HG02973 (cell line): ENCODE data around the gene C15orf39.
"Not testable (repeated sequence)": the region's sequence is repeated elsewhere in the genome, so short reads cannot be mapped to it uniquely, and the experiment has no call there.

Experiments
- ATAC-seq: cut with Tn5 transposase; IDR thresholded peaks from one replicate; pipeline ENCODE4 v1.9.1; 2021; ENCODE audit warnings: moderate library complexity; ENCODE audit not compliant: unreplicated experiment

Gene C15orf39

GRCh38 chr15:75209289-75209676 is 7.6 kb downstream of the C15orf39 start:
- ATAC-seq, result no peak

- no peak for ATAC-seq
Observed at GRCh38 chr15:75210811-75211230, 9.1 kb downstream of the C15orf39 start.

- ATAC-seq, result no peak
Observed at GRCh38 chr15:75211436-75212199, 9.9 kb downstream of the C15orf39 start.

GRCh38 chr15:75212200-75212858 is 10.6 kb downstream of the C15orf39 start:
- no peak for ATAC-seq

- ATAC-seq, result no peak
Observed at GRCh38 chr15:75213212-75213767, 11.6 kb downstream of the C15orf39 start.

- no peak for ATAC-seq
Observed at GRCh38 chr15:75213768-75214221, 12.1 kb downstream of the C15orf39 start.

GRCh38 chr15:75214293-75215096 is 12.8 kb downstream of the C15orf39 start:
- no peak for ATAC-seq

GRCh38 chr15:75215107-75216004 is 13.7 kb downstream of the C15orf39 start:
- ATAC-seq, result no peak

GRCh38 chr15:75217012-75217411 is 15.3 kb downstream of the C15orf39 start:
- ATAC-seq, result no peak

- not testable (repeated sequence) for ATAC-seq
Observed at GRCh38 chr15:75217574-75217973, 15.9 kb downstream of the C15orf39 start.

- not testable (repeated sequence) for ATAC-seq
Observed at GRCh38 chr15:75219507-75219929, 17.8 kb downstream of the C15orf39 start.

GRCh38 chr15:75223688-75224087 is 22.0 kb downstream of the C15orf39 start:
- ATAC-seq, result no peak

GRCh38 chr15:75224281-75224680 is 22.6 kb downstream of the C15orf39 start:
- no peak for ATAC-seq

GRCh38 chr15:75225102-75225836 is 23.6 kb downstream of the C15orf39 start:
- not testable (repeated sequence) for ATAC-seq

GRCh38 chr15:75225951-75226732 is 24.5 kb downstream of the C15orf39 start:
- no peak for ATAC-seq

GRCh38 chr15:75227112-75227511 is 25.4 kb downstream of the C15orf39 start:
- ATAC-seq, result not testable (repeated sequence)

GRCh38 chr15:75227663-75228280 is 26.1 kb downstream of the C15orf39 start:
- ATAC-seq, result no peak

GRCh38 chr15:75228787-75229186 is 27.1 kb downstream of the C15orf39 start:
- no peak for ATAC-seq
